Adipocyte (in vitro differentiated cells): Measurements from ENCODE around the gene DNASE1L3.

ENCODE experiments used
- DNase-seq: peaks from one replicate; pipeline ENCODE4 v3.0.0-alpha.2; 2015; ENCODE audit warnings: low read depth
- H3K27me3 ChIP-seq: replicated peaks from 2 replicates; pipeline ENCODE4 v1.7.0; 2013; ENCODE audit warnings: mild to moderate bottlenecking, low read length, moderate library complexity; ENCODE audit not compliant: control insufficient read depth, insufficient read depth
- H3K36me3 ChIP-seq: 2 replicates; pipeline ENCODE4 v1.7.0; 2013; ENCODE audit warnings: low read length, mild to moderate bottlenecking, moderate library complexity; ENCODE audit not compliant: control insufficient read depth, insufficient read depth, severe bottlenecking
- H3K4me1 ChIP-seq: 2 replicates; pipeline ENCODE4 v1.7.0; 2013; ENCODE audit warnings: mild to moderate bottlenecking, low read length, moderate library complexity; ENCODE audit not compliant: control insufficient read depth, insufficient read depth
- H3K4me3 ChIP-seq: 2 replicates; pipeline ENCODE4 v1.7.0; 2013; ENCODE audit warnings: mild to moderate bottlenecking, low read length, moderate library complexity
- H3K9ac ChIP-seq: 2 replicates; pipeline ENCODE4 v1.7.0; 2013; ENCODE audit warnings: mild to moderate bottlenecking, low read length, moderate library complexity
- H3K9me3 ChIP-seq: 2 replicates; pipeline ENCODE4 v1.7.0; 2013; ENCODE audit warnings: mild to moderate bottlenecking, low read length, moderate library complexity; ENCODE audit not compliant: control insufficient read depth

The DNASE1L3 gene

DNA sequence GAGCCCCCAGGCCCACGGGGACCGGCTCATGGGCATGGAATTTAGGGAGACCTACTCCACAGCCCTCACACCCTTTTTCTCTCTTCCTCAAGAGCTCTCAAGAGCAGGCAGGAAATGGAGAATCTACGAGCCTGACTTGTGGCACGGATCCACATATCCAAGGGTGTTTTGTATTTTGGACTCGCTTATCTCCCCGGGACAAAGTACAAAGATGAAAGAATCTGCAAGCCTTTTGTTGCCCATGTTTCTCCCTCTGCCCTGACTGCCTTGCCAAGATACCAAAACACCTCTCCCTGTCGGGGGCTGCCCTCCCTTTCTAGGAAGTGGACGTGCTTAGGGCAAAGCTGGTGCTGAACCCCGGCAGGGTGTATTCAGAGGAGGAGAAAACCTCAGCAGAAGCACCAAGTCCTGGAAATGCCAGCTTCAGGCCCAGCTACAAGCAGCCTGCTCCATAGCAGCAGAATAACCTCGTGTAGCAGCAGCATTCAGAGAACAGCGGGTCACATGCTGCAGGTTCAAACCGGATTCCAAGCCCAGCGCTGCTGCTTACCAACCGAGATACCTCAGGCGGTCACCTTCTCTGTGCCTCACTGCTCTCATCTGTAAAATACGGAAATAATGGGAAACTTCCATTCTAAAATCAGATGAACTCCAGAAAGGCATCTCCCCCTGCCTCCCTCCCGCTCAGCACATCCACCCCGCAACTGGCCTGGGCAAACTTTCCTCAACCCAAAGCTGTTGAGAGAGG is 35.2 kb downstream of the DNASE1L3 start:
- Histone ChIP-seq H3K4me1 (peaks cover 15% of the 10 kb centered on the region), H3K9me3 (no peaks in the 10 kb centered on the region), H3K4me3 (no peak overlapping the region), H3K36me3 (peaks cover 11% of the 10 kb centered on the region), H3K9ac (peak overlapping the region; percentile 18), H3K27me3 (no peaks in the 10 kb centered on the region)
- no peak for DNase-seq

DNA sequence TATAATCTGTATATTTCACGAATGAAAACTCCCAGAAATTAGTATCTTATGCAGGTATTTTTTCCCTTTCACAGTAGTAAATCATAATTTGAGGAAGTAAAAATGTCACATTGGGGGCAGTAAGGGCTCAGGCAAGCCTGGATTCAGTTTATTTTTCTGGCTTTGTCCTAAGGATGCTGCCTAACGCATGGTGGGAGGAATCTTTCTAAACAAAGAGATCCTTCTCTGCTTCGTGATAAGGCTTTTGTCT is 35.7 kb downstream of the DNASE1L3 start:
- Histone ChIP-seq H3K9ac (peak overlapping the region; percentile 18), H3K4me1 (peaks cover 15% of the 10 kb centered on the region), H3K4me3 (no peak overlapping the region), H3K36me3 (peaks cover 16% of the 10 kb centered on the region), H3K27me3 (no peaks in the 10 kb centered on the region), H3K9me3 (no peaks in the 10 kb centered on the region)
- no peak for DNase-seq

DNA sequence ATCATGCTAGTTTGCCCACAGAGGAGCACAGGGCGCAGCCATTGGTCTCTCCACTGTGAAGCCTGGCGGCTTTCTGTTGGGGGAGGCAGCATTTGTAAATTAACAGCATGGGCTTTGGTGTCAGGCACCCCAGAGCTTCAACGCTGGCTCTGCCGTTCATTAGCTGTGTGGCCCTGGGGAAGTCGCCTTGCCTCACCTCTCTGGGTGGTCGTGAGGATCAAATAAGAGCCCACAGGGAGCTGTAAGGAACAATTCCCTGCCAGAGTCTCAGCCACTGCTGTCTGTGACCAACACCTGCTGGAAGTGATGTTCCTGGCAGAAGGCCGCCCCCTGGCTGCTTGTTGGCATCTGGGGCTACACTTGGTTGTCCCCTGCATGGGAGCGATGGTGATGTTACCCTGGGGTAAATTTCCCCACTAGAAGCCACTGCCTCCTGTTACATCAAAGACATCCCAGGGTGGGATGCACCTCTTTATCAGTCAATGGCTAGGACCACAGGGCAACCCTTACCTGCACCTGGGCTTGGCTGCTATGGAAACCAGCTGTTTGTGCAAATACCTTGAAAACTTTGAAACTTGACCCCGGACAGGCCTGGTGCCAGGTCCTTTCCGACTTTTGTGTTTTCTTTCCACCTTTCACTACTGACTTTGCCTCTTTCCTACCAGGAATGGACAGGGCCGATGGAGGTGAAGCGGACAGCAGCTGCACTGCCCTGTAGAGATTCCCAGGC is 36.9 kb downstream of the DNASE1L3 start:
- H3K9me3 ChIP-seq: no peaks in the 10 kb centered on the region
- no peaks in the 10 kb centered on the region for H3K27me3 ChIP-seq
- H3K4me1 ChIP-seq: peaks cover 15% of the 10 kb centered on the region
- H3K4me3 ChIP-seq: no peak overlapping the region
- H3K36me3 ChIP-seq: peaks cover 21% of the 10 kb centered on the region
- no peak for DNase-seq
- no peak overlapping the region for H3K9ac ChIP-seq

DNA sequence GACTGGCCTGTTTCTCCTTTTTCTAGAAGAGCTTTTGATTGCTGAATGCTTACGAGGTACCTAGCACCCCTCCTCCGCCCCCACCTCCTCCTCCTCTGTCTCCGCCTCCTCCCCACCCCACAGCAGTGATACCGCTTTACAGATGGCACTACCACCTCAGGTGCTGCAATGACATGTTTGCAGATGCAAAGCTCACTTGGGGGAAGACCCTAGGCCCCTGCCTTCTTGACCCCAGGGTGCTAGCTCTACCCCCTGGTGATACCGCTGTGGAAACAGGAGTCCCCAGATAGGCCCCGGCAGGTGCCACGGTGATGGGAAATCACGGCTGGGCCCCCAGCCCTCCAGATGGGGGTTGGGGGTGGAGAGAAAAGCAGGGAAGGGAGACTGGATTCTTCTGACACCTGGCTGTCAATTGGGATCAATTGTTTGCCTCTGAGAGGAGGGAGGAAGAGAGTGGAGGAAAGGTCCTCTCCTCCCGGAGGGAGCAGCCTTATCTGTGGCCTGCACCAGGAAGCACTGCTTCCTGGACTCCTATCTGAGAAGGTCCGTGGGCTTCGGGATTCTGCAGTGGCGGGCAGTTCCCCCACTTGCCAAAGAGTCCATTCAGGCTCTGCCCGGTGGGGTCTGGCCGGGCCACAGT is 37.6 kb downstream of the DNASE1L3 start:
- Histone ChIP-seq H3K36me3 (peaks cover 27% of the 10 kb centered on the region), H3K4me3 (no peak overlapping the region), H3K4me1 (peaks cover 19% of the 10 kb centered on the region), H3K9ac (no peak overlapping the region), H3K27me3 (no peaks in the 10 kb centered on the region), H3K9me3 (no peaks in the 10 kb centered on the region)
- DNase-seq: no peak

DNA sequence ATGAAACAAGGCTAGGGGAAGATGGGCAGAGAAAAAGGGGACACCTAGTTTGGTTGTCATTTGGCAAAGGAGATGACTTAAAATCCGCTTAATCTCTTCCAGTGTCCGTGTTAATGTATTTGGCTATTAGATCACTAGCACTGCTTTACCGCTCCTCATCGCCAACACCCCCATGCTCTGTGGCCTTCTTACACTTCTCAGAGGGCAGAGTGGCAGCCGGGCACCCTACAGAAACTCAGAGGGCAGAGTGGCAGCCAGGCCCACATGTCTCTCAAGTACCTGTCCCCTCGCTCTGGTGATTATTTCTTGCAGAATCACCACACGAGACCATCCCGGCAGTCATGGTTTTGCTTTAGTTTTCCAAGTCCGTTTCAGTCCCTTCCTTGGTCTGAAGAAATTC is 39.6 kb downstream of the DNASE1L3 start:
- no peak for DNase-seq
- H3K27me3 ChIP-seq: no peaks in the 10 kb centered on the region
- peaks cover 27% of the 10 kb centered on the region for H3K36me3 ChIP-seq
- H3K4me1 ChIP-seq: peaks cover 31% of the 10 kb centered on the region
- H3K9ac ChIP-seq: no peak overlapping the region
- H3K9me3 ChIP-seq: no peaks in the 10 kb centered on the region
- no peak overlapping the region for H3K4me3 ChIP-seq

DNA sequence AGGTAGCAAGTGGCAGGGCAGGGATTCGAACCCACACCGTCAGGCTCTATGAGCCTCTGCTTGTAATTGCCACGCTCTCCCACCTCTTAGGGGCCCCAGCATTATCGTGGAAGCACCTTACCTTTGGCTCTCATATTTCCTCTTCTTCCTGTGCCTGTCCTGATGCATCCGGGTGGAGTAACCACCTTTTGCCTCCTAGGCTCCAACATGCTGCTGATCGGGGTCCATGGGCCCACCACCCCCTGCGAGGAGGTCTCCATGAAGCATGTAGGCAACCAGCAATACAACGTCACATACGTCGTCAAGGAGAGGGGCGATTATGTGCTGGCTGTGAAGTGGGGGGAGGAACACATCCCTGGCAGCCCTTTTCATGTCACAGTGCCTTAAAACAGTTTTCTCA is 40.4 kb downstream of the DNASE1L3 start:
- Histone ChIP-seq H3K9ac (no peak overlapping the region), H3K4me1 (peaks cover 27% of the 10 kb centered on the region), H3K36me3 (peaks cover 30% of the 10 kb centered on the region), H3K9me3 (no peaks in the 10 kb centered on the region), H3K4me3 (no peak overlapping the region), H3K27me3 (no peaks in the 10 kb centered on the region)
- no peak for DNase-seq

DNA sequence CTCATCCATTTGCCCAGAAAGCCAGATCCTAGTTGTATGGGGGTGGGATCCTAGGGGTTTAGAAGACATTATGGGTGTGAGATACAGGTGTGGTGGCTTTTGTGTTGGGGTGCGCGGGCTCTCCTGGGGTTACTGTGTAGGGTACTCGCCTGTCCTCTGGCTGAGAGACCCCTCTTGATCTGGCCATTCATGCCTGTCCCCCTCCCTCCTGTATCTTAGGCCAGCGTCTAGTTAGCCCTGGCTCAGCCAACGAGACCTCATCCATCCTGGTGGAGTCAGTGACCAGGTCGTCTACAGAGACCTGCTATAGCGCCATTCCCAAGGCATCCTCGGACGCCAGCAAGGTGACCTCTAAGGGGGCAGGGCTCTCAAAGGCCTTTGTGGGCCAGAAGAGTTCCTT is 41.4 kb downstream of the DNASE1L3 start:
- no peak for DNase-seq
- H3K9ac ChIP-seq: no peak overlapping the region
- H3K27me3 ChIP-seq: no peaks in the 10 kb centered on the region
- no peak overlapping the region for H3K4me3 ChIP-seq
- H3K36me3 ChIP-seq: peaks cover 30% of the 10 kb centered on the region
- H3K9me3 ChIP-seq: no peaks in the 10 kb centered on the region
- H3K4me1 ChIP-seq: peaks cover 24% of the 10 kb centered on the region

DNA sequence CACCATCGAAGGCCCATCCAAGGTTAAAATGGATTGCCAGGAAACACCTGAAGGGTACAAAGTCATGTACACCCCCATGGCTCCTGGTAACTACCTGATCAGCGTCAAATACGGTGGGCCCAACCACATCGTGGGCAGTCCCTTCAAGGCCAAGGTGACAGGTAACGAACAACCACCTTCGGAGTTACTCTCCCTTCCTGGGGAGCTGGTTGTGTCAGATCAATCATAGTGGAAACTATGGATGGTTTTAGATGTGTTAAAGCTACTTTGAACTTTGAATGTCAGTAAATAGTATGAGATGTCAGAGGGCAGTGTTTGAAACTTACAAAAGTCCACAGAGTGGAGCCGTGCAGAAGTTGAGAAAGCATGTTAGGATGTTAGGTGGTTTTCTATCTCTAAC is 42.3 kb downstream of the DNASE1L3 start:
- Histone ChIP-seq H3K4me3 (no peak overlapping the region), H3K27me3 (no peaks in the 10 kb centered on the region), H3K36me3 (peaks cover 38% of the 10 kb centered on the region), H3K9ac (no peak overlapping the region), H3K9me3 (no peaks in the 10 kb centered on the region), H3K4me1 (peaks cover 29% of the 10 kb centered on the region)
- DNase-seq: no peak

DNA sequence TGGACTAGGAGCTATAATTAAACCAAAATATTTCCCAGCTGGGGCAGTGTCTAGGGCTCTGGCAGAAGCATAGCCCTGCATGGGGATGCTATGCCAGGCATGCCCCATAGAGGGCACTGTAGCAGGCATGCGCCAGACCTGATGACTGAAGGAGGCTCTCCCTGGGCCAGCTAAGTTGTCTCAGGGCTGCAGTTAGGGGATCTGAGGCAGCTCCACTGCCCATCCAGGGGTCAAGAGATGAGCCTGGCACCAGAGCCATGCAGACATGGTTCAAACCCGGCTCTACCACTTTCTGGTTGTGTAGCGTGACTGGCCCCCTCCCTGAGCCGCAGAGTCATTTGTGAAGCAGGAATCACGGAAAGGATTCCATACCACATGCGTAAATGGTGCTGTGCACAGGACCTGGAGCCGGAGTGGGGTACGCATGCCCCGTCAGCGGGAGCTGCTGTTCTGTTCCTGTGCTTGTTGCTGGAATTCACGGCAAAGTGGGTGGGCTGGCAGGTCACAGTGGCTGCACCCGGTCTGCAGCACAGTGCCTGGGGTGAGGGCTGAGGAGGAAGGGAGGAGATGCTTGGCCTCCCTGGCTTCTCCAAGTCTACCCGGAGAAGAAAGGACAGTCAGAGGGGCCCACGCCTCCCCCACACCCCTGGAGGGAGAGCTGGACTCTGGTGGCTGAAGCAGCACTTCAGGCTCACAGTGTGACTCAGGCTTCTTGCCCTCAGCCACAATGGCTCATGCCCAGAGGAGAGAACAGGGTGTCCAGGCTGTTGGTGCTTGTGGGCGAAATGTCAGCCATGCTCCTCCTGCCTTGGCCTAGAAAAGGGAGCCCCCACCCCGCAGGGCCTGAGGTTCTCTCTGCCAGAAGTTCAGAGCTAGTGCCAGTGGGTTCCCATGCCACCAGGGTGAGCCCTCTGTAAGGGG is 43.1 kb downstream of the DNASE1L3 start:
- Histone ChIP-seq H3K4me1 (peaks cover 29% of the 10 kb centered on the region), H3K4me3 (no peak overlapping the region), H3K36me3 (peaks cover 45% of the 10 kb centered on the region), H3K9ac (peak overlapping the region; percentile 29), H3K9me3 (no peaks in the 10 kb centered on the region), H3K27me3 (no peaks in the 10 kb centered on the region)
- peak; percentile 65 for DNase-seq

DNA sequence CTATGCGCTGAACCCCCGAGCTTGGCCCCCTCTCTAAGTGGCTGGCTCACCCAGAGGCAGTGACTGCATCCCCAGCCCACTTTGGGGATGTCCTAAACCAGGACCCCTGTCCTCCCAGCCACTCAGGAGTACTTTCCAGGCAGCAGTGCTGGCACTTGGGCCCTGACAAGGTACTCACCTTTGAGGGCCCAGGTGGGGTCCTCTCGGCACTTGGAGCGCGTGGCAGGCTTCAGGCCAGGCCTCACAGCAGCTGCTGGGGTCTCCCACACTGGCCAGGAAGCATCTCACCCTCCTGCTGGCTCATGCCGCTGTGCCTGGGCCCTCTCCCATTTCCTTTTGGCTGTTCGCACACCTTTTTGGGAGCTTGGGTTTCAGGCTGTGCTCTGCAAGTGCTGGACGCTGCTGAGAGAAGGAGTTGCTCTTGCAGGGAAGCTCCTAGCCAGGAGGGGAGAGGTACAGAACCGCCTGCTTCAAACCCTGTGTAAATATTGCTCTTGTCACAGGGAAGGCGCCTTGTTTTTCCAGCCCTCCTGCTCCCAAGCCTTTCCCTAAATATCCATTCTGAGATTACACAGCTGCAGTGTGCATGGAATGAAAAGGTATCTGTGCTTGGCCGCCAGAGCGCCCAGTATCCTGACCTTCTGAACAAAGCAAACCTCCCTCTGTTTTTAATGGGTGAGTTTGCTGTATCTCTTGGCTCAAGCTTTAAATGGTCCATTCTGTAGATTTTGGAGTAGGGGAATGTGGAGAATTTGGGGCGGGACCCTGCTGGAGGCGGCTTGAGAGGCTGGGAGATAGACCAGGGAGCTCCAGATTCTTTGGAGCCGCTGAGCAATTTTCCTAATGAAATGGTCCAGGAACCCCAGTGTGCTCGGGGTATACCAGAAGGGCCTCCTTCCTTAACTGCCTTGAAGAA is 45.6 kb downstream of the DNASE1L3 start:
- no peak overlapping the region for H3K4me3 ChIP-seq
- H3K9me3 ChIP-seq: no peaks in the 10 kb centered on the region
- no peak overlapping the region for H3K9ac ChIP-seq
- peaks cover 33% of the 10 kb centered on the region for H3K36me3 ChIP-seq
- DNase-seq: no peak
- H3K27me3 ChIP-seq: no peaks in the 10 kb centered on the region
- H3K4me1 ChIP-seq: peaks cover 46% of the 10 kb centered on the region
